Endodermal cell (in vitro differentiated cells): Measurements from ENCODE around the gene RAB38. TPM values are rescaled to one million over a fixed set of nuclear protein-coding genes. Genes with fewer than 3 reads are reported as not detected.

ENCODE experiments used
- DNase-seq: peaks from one replicate; pipeline ENCODE4 v3.0.0-alpha.2; 2017
- H3K27ac ChIP-seq: 2 replicates; pipeline ENCODE4 v1.5.1; 2013; ENCODE audit warnings: mild to moderate bottlenecking, low read depth, low read length, moderate library complexity
- H3K27me3 ChIP-seq: 2 replicates; pipeline ENCODE4 v1.6.1; 2013; ENCODE audit warnings: mild to moderate bottlenecking, low read length, moderate library complexity; ENCODE audit not compliant: insufficient read depth, control insufficient read depth, poor library complexity, severe bottlenecking
- H3K36me3 ChIP-seq: 2 replicates; pipeline ENCODE4 v1.7.0; 2013; ENCODE audit warnings: mild to moderate bottlenecking, low read length, moderate library complexity; ENCODE audit not compliant: control insufficient read depth, insufficient read depth
- H3K4me1 ChIP-seq: one replicate; pipeline ENCODE4 v1.7.0; 2013; ENCODE audit warnings: low read length; ENCODE audit not compliant: control insufficient read depth, insufficient read depth
- H3K4me3 ChIP-seq: 2 replicates; pipeline ENCODE4 v1.5.1; 2013; ENCODE audit warnings: mild to moderate bottlenecking, low read length, moderate library complexity
- H3K9ac ChIP-seq: 2 replicates; pipeline ENCODE4 v1.6.1; 2013; ENCODE audit warnings: mild to moderate bottlenecking, low read length, moderate library complexity; ENCODE audit not compliant: poor library complexity, severe bottlenecking; ENCODE audit errors: extremely low read depth
- H3K9me3 ChIP-seq: 2 replicates; pipeline ENCODE4 v1.6.1; 2013; ENCODE audit warnings: mild to moderate bottlenecking, low read length, moderate library complexity; ENCODE audit not compliant: control insufficient read depth
- H3K27ac Mint-ChIP-seq: 2 replicates; pipeline ENCODE4 v1.8.0; 2020; ENCODE audit warnings: mixed read lengths
- H3K27me3 Mint-ChIP-seq: 2 replicates; pipeline ENCODE4 v1.8.0; 2021; ENCODE audit warnings: mild to moderate bottlenecking, mixed read lengths; ENCODE audit not compliant: insufficient read depth
- H3K36me3 Mint-ChIP-seq: 2 replicates; pipeline ENCODE4 v1.8.0; 2020; ENCODE audit warnings: low read depth, mixed read lengths
- H3K4me1 Mint-ChIP-seq: 2 replicates; pipeline ENCODE4 v1.8.0; 2020; ENCODE audit warnings: mixed read lengths
- H3K4me3 Mint-ChIP-seq: 2 replicates; pipeline ENCODE4 v1.8.0; 2020; ENCODE audit warnings: mild to moderate bottlenecking, moderate library complexity, mixed read lengths
- H3K9me3 Mint-ChIP-seq: 2 replicates; pipeline ENCODE4 v1.8.0; 2020; ENCODE audit warnings: mild to moderate bottlenecking, mixed read lengths
- WGBS, 2 experiments: methylation state at CpG; one replicate each; pipeline versions ENCODE4 v1.1.5 to v1.1.7; 2013; ENCODE audit warnings: missing lambda C conversion rate in 2 of 2, mixed read lengths in 1 of 2; ENCODE audit not compliant: insufficient coverage in 1 of 2, insufficient read length in 1 of 2; 5-methylcytosine and 5-hydroxymethylcytosine counted together
- total RNA-seq, 2 donors: library from RNA; stranded (reverse); fragmentation: NEBNext Ultra II Directional in 1 of 2; extraction: Animal tissue kit (Norgen Biotek cat#: 25700) in 1 of 2; gene quantifications; 2 replicates in 1 of 2; 3 replicates in 1 of 2; pipeline ENCODE4 v1.2.1, GENCODE V29; 2021
- TF ChIP-seq, protein P1 (sequence below): fragments of 200-600 bp; sonication (generic); conservative IDR thresholded peaks from 2 replicates; pipeline ENCODE4 v1.5.0; 2021; ENCODE audit warnings: antibody characterized with exemption, mild to moderate bottlenecking

Gene RAB38
- total RNA-seq, 2 donors from 2014 or later, result 12.3 to 15.0 TPM

GRCh38 chr11:88195908-88196307, 20.7 kb upstream of the RAB38 start:
- no peak overlapping the region for H3K9ac ChIP-seq
- no peak overlapping the region for H3K27ac ChIP-seq
- H3K27me3 ChIP-seq, result no peaks in the 10 kb centered on the region
- TF ChIP-seq, protein P1, sequence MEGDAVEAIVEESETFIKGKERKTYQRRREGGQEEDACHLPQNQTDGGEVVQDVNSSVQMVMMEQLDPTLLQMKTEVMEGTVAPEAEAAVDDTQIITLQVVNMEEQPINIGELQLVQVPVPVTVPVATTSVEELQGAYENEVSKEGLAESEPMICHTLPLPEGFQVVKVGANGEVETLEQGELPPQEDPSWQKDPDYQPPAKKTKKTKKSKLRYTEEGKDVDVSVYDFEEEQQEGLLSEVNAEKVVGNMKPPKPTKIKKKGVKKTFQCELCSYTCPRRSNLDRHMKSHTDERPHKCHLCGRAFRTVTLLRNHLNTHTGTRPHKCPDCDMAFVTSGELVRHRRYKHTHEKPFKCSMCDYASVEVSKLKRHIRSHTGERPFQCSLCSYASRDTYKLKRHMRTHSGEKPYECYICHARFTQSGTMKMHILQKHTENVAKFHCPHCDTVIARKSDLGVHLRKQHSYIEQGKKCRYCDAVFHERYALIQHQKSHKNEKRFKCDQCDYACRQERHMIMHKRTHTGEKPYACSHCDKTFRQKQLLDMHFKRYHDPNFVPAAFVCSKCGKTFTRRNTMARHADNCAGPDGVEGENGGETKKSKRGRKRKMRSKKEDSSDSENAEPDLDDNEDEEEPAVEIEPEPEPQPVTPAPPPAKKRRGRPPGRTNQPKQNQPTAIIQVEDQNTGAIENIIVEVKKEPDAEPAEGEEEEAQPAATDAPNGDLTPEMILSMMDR, result no peak
- no peaks in the 10 kb centered on the region for H3K9me3 ChIP-seq
- H3K36me3 Mint-ChIP-seq, result no peaks in the 10 kb centered on the region
- peaks cover 2% of the 10 kb centered on the region for H3K4me1 ChIP-seq
- no peak overlapping the region for H3K4me3 ChIP-seq
- H3K27ac Mint-ChIP-seq, result no peak overlapping the region
- H3K27me3 Mint-ChIP-seq, result no peaks in the 10 kb centered on the region
- H3K36me3 ChIP-seq, result no peaks in the 10 kb centered on the region
- peaks cover 9% of the 10 kb centered on the region for H3K9me3 Mint-ChIP-seq
- no peak overlapping the region for H3K4me3 Mint-ChIP-seq
- H3K4me1 Mint-ChIP-seq, result no peaks in the 10 kb centered on the region
- DNase-seq, result no peak

DNA sequence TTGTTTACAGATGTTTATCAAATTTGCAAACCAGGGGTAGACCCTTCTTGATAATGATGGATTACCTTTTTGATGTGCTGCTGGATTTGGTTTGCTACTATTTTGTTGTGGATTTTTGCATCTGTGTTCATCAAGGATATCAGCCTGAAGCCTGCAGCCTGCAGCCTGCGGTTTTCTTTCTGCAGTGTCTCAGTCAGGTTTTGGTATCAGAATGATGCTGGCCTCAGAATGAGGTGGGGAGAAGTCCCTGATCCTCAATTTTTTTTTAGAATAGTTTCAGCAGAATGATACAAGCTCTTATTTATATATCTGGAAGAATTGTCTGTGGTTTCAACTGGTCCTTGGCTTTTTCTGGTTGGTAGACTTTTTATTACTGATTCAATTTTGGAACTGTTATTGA, 19.7 kb upstream of the RAB38 start:
- no peak overlapping the region for H3K4me3 ChIP-seq
- no peak overlapping the region for H3K4me3 Mint-ChIP-seq
- DNase-seq, result no peak
- no peaks in the 10 kb centered on the region for H3K9me3 ChIP-seq
- H3K27ac Mint-ChIP-seq, result no peak overlapping the region
- H3K9ac ChIP-seq, result no peak overlapping the region
- no peaks in the 10 kb centered on the region for H3K27me3 Mint-ChIP-seq
- H3K36me3 ChIP-seq, result no peaks in the 10 kb centered on the region
- no peaks in the 10 kb centered on the region for H3K4me1 Mint-ChIP-seq
- H3K27ac ChIP-seq, result no peak overlapping the region
- H3K4me1 ChIP-seq, result peaks cover 2% of the 10 kb centered on the region
- H3K27me3 ChIP-seq, result no peaks in the 10 kb centered on the region
- 0% methylated on average over 1 of the region's 1 CpG; no CpG with 5 or more reads in 1 of the 2 experiments for WGBS, 2 experiments
- TF ChIP-seq, protein P1, result no peak
- H3K9me3 Mint-ChIP-seq, result peaks cover 9% of the 10 kb centered on the region
- no peaks in the 10 kb centered on the region for H3K36me3 Mint-ChIP-seq

DNA sequence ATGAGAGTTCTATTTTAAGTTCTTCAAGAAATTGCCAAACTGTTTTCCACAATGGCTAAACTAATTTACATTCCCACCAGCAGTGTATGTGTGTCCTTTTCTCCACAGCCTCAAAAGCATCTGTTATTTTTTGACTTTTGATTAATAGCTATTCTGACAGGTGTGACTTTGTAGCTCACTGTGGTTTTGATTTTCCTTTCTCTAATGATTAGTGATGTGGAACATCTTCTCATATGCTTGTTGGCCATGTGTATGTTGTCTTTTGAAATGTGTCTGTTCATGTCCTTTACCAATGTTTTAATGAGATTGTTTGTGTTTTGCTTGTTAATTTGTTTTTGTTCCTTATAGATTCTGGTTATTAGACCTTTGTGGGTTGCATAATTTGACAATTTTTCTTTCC, 18.0 kb upstream of the RAB38 start:
- Histone ChIP-seq H3K27ac (no peak overlapping the region), H3K4me3 (no peak overlapping the region), H3K9ac (no peak overlapping the region), H3K27me3 (no peaks in the 10 kb centered on the region), H3K4me1 (no peaks in the 10 kb centered on the region), H3K9me3 (no peaks in the 10 kb centered on the region), H3K36me3 (no peaks in the 10 kb centered on the region)
- Mint-ChIP-seq H3K27ac (no peak overlapping the region), H3K9me3 (peaks cover 9% of the 10 kb centered on the region), H3K36me3 (no peaks in the 10 kb centered on the region), H3K4me1 (peaks cover 4% of the 10 kb centered on the region), H3K27me3 (no peaks in the 10 kb centered on the region), H3K4me3 (no peak overlapping the region)
- no peak for DNase-seq
- TF ChIP-seq, protein P1, result no peak
